GM23338 (cell line): ENCODE measurements around the gene ZNF101. TPM values are rescaled to one million over a fixed set of nuclear protein-coding genes. Genes with fewer than 3 reads are reported as not detected.

Source experiments
- ATAC-seq: fragments of 200-7000 bp; cut with Tn5 transposase; 3 replicates; pipeline ENCODE4 v1.9.1; 2020
- DNase-seq: peaks from one replicate; pipeline ENCODE4 v3.0.0-alpha.2; 2015; ENCODE audit warnings: low spot score
- H2AFZ ChIP-seq: fragments of 200-600 bp; sonication (generic); 2 replicates; pipeline ENCODE4 v1.8.0; 2016; ENCODE audit warnings: antibody characterized with exemption, mild to moderate bottlenecking, moderate library complexity
- H3F3A ChIP-seq: fragments of 200-600 bp; sonication (generic); replicated peaks from 2 replicates; pipeline ENCODE4 v1.8.0; 2017; ENCODE audit warnings: antibody characterized with exemption, mixed run types, low read depth
- H3K27ac ChIP-seq: fragments of 200-600 bp; sonication (generic); 2 replicates; pipeline ENCODE4 v1.6.1; 2016; ENCODE audit warnings: low read depth
- H3K27me3 ChIP-seq: fragments of 200-600 bp; sonication (generic); 2 replicates; pipeline ENCODE4 v1.8.0; 2016; ENCODE audit warnings: mild to moderate bottlenecking, mixed run types, moderate library complexity; ENCODE audit not compliant: insufficient read depth
- H3K36me3 ChIP-seq: fragments of 200-600 bp; sonication (generic); 2 replicates; pipeline ENCODE4 v1.8.0; 2016; ENCODE audit warnings: mild to moderate bottlenecking; ENCODE audit not compliant: insufficient read depth
- H3K4me1 ChIP-seq: fragments of 200-600 bp; sonication (generic); 2 replicates; pipeline ENCODE4 v1.8.0; 2016; ENCODE audit warnings: mild to moderate bottlenecking, moderate library complexity; ENCODE audit not compliant: insufficient read depth
- H3K4me2 ChIP-seq: fragments of 200-600 bp; sonication (generic); 2 replicates; pipeline ENCODE4 v1.7.1; 2017; ENCODE audit warnings: mixed run types
- H3K4me3 ChIP-seq: fragments of 200-600 bp; sonication (generic); 2 replicates; pipeline ENCODE4 v1.6.1; 2016; ENCODE audit warnings: mixed run types
- H3K79me2 ChIP-seq: fragments of 200-600 bp; sonication (generic); replicated peaks from 2 replicates; pipeline ENCODE4 v1.8.0; 2017; ENCODE audit warnings: mild to moderate bottlenecking; ENCODE audit not compliant: insufficient read depth
- H3K9me2 ChIP-seq: fragments of 200-600 bp; sonication (generic); 2 replicates; pipeline ENCODE4 v1.8.0; 2017; ENCODE audit not compliant: insufficient read depth
- H4K20me1 ChIP-seq: fragments of 200-600 bp; sonication (generic); replicated peaks from 2 replicates; pipeline ENCODE4 v1.8.0; 2017; ENCODE audit warnings: mild to moderate bottlenecking; ENCODE audit not compliant: insufficient read depth
- H3K27ac Mint-ChIP-seq: 2 replicates; pipeline ENCODE4 v1.8.0; 2020; ENCODE audit warnings: inconsistent platforms, mild to moderate bottlenecking, moderate library complexity, mixed read lengths
- H3K27me3 Mint-ChIP-seq: 3 replicates; pipeline ENCODE4 v1.8.0; 2022; ENCODE audit warnings: low read depth, mild to moderate bottlenecking, moderate library complexity, mixed read lengths, inconsistent platforms; ENCODE audit not compliant: insufficient read depth, poor library complexity
- H3K36me3 Mint-ChIP-seq: 3 replicates; pipeline ENCODE4 v1.8.0; 2021; ENCODE audit warnings: low read depth, mild to moderate bottlenecking, inconsistent platforms, moderate library complexity, mixed read lengths
- H3K4me1 Mint-ChIP-seq: 3 replicates; pipeline ENCODE4 v1.8.0; 2020; ENCODE audit warnings: mild to moderate bottlenecking, inconsistent platforms, mixed read lengths
- H3K4me3 Mint-ChIP-seq: 3 replicates; pipeline ENCODE4 v1.8.0; 2021; ENCODE audit warnings: moderate library complexity, mild to moderate bottlenecking, inconsistent platforms, mixed read lengths
- H3K9me3 Mint-ChIP-seq: 3 replicates; pipeline ENCODE4 v1.8.0; 2020; ENCODE audit warnings: moderate library complexity, mild to moderate bottlenecking, inconsistent platforms, mixed read lengths
- CREB1 ChIP-seq: fragments of 250-450 bp; sonication (Bioruptor Pico); IDR thresholded peaks from 2 replicates; pipeline ENCODE4 v1.5.0; 2020; ENCODE audit warnings: low read depth, mild to moderate bottlenecking, moderate library complexity
- ETS1 ChIP-seq: IDR thresholded peaks from 2 replicates; pipeline ENCODE4 v1.6.1; 2016; ENCODE audit warnings: antibody characterized with exemption
- EZH2 ChIP-seq: fragments of 200-600 bp; sonication (generic); IDR thresholded peaks from one replicate; pipeline ENCODE4 v1.8.0; 2017; ENCODE audit warnings: antibody characterized with exemption, mild to moderate bottlenecking, low read depth; ENCODE audit not compliant: unreplicated experiment
- EZH2phosphoT487 ChIP-seq: fragments of 200-600 bp; sonication (generic); IDR thresholded peaks from one replicate; pipeline ENCODE4 v1.8.1; 2018; ENCODE audit warnings: antibody characterized with exemption; ENCODE audit not compliant: unreplicated experiment
- JUNB ChIP-seq: IDR thresholded peaks from one replicate; pipeline ENCODE4 v1.6.1; 2016; ENCODE audit warnings: antibody characterized with exemption; ENCODE audit not compliant: unreplicated experiment
- NANOG ChIP-seq: IDR thresholded peaks from 2 replicates; pipeline ENCODE4 v1.6.1; 2016; ENCODE audit warnings: antibody characterized with exemption, borderline replicate concordance
- POLR2AphosphoS5 ChIP-seq: IDR thresholded peaks from 2 replicates; pipeline ENCODE4 v1.6.1; 2016; ENCODE audit warnings: antibody characterized with exemption, low read depth
- REST ChIP-seq: IDR thresholded peaks from one replicate; pipeline ENCODE4 v1.6.1; 2018; ENCODE audit warnings: antibody characterized with exemption; ENCODE audit not compliant: unreplicated experiment
- STAT1 ChIP-seq: IDR thresholded peaks from one replicate; pipeline ENCODE4 v1.6.1; 2016; ENCODE audit warnings: antibody characterized with exemption; ENCODE audit not compliant: unreplicated experiment
- ZNF114 ChIP-seq: fragments of 250-450 bp; sonication (Bioruptor Pico); IDR thresholded peaks from 2 replicates; pipeline ENCODE4 v1.5.0; 2020; ENCODE audit warnings: mild to moderate bottlenecking, moderate library complexity
- ZNF331 ChIP-seq: fragments of 250-450 bp; sonication (Bioruptor Pico); IDR thresholded peaks from 2 replicates; pipeline ENCODE4 v1.5.0; 2020; ENCODE audit warnings: low read depth, mild to moderate bottlenecking, moderate library complexity
- ZNF462 ChIP-seq: fragments of 250-450 bp; sonication (Bioruptor Pico); IDR thresholded peaks from 2 replicates; pipeline ENCODE4 v1.5.0; 2020; ENCODE audit warnings: mild to moderate bottlenecking, moderate library complexity
- polyA plus RNA-seq: library from polyadenylated mRNA; unstranded; fragments of >200 nt; fragmentation: Nextera tagmentation; extraction: Ambion mirVana; gene quantifications from 2 replicates; pipeline ENCODE4 v1.2.1, GENCODE V29; 2016
- total RNA-seq: library from RNA; depleted of rRNA; stranded (reverse); fragments of >200 nt; shearing (Covaris generic); gene quantifications from 2 replicates; pipeline ENCODE4 v1.2.3, GENCODE V29; 2014
- TF ChIP-seq, protein P1 (sequence below), 2 experiments: fragments of 200-600 bp in 1 of 2; sonication (generic) in 1 of 2; conservative IDR thresholded peaks; 2 replicates each; pipeline versions ENCODE4 v1.5.1 to v1.6.1; 2016 to 2017; ENCODE audit warnings: antibody characterized with exemption in 2 of 2, low read depth in 2 of 2, mild to moderate bottlenecking in 2 of 2, moderate library complexity in 1 of 2

ZNF101 gene
- total and polyA plus RNA-seq, 2 experiments from 2014 or later: 46.4 to 47.9 TPM

DNA sequence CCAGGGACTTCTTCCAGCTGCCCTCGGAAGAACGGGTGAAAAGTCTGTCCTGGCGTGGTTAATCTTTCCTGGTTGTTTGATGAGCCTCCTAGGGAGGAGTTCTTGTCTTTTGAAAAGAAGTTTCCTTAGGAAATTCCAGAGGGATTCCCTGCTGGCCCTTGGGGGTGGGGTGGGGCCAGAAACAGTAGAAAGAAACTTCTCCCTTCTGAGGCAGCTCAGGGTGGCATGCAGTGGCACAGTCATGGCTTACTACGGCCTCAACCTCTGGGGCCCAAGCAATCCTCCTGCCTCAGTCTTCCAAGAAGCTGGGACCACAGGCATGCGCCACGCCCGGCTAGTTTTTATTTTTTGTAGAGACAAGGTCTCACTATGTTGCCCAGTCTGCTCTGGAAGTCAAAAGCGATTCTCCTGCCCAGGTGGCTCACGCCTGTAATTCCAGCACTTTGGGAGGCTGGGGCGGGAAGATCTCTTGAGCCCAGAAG lies 1.5 kb downstream of the ZNF101 start:
- H4K20me1 ChIP-seq: peaks cover 43% of the 10 kb centered on the region
- peaks cover 16% of the 10 kb centered on the region; the same call in 2 of the 3 replicates for H3K4me1 Mint-ChIP-seq
- H2AFZ ChIP-seq: no peak overlapping the region
- 0 out of 2 replicates have a peak, but pooled peaks cover 2% of the 10 kb centered on the region for H3K9me2 ChIP-seq
- ATAC-seq (peak; percentile 39), DNase-seq (peak; percentile 88)
- H3K4me2 ChIP-seq: peak overlapping the region; percentile 81
- H3K36me3 Mint-ChIP-seq: peaks cover 42% of the 10 kb centered on the region
- peak overlapping the region; percentile 91 for H3K27ac Mint-ChIP-seq
- no peak for TF ChIP-seq EZH2
- TF ChIP-seq ZNF462: no peak
- TF ChIP-seq STAT1: no peak
- TF ChIP-seq JUNB: no peak
- TF ChIP-seq ETS1: no peak
- TF ChIP-seq ZNF331 (CRISPR knock-in tag): no peak
- TF ChIP-seq REST: no peak
- TF ChIP-seq, protein P1, sequence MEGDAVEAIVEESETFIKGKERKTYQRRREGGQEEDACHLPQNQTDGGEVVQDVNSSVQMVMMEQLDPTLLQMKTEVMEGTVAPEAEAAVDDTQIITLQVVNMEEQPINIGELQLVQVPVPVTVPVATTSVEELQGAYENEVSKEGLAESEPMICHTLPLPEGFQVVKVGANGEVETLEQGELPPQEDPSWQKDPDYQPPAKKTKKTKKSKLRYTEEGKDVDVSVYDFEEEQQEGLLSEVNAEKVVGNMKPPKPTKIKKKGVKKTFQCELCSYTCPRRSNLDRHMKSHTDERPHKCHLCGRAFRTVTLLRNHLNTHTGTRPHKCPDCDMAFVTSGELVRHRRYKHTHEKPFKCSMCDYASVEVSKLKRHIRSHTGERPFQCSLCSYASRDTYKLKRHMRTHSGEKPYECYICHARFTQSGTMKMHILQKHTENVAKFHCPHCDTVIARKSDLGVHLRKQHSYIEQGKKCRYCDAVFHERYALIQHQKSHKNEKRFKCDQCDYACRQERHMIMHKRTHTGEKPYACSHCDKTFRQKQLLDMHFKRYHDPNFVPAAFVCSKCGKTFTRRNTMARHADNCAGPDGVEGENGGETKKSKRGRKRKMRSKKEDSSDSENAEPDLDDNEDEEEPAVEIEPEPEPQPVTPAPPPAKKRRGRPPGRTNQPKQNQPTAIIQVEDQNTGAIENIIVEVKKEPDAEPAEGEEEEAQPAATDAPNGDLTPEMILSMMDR (conservative IDR thresholded peaks at IDR 0.05; ENCODE audit: low read depth in 2 of 2): no peak
- no peak for TF ChIP-seq ZNF114 (CRISPR knock-in tag)
- no peak for TF ChIP-seq POLR2AphosphoS5
- TF ChIP-seq EZH2phosphoT487: no peak
- TF ChIP-seq NANOG: no peak
- TF ChIP-seq CREB1 (CRISPR knock-in tag): no peak
- peaks cover 16% of the 10 kb centered on the region for H3K27me3 Mint-ChIP-seq
- peak overlapping the region; percentile 89 for H3K27ac ChIP-seq
- peak overlapping the region; percentile 92 for H3K4me3 ChIP-seq
- no peaks in the 10 kb centered on the region for H3K9me3 Mint-ChIP-seq
- peaks cover 19% of the 10 kb centered on the region for H3K4me1 ChIP-seq
- H3K27me3 ChIP-seq: no peaks in the 10 kb centered on the region
- H3K36me3 ChIP-seq: peaks cover 9% of the 10 kb centered on the region
- H3F3A ChIP-seq: peaks cover 26% of the 10 kb centered on the region
- peak overlapping the region; percentile 92 for H3K4me3 Mint-ChIP-seq
- peaks cover 60% of the 10 kb centered on the region for H3K79me2 ChIP-seq
